ENCODE results near the gene ALAD. TPM values are rescaled to one million over a fixed set of nuclear protein-coding genes. Genes with fewer than 3 reads are reported as not detected.

Gene ALAD
- total RNA-seq, 1 experiment from 2014 or later = 7.8 TPM

GRCh38 chr9:113426701-113427100 lies 25.6 kb upstream of the ALAD start:
- no peaks in the 10 kb centered on the region for H3K36me3 Mint-ChIP-seq (ENCODE audit: insufficient read depth, unreplicated experiment)
- H3K4me1 Mint-ChIP-seq (ENCODE audit: insufficient read depth, unreplicated experiment) = peaks cover 6% of the 10 kb centered on the region
- DNase-seq (ENCODE audit: unreplicated experiment) = no peak
- POLR2A ChIA-PET = no interaction called here
- H3K9me3 Mint-ChIP-seq (ENCODE audit: unreplicated experiment) = no peaks in the 10 kb centered on the region
- TF ChIP-seq CTCF (IDR thresholded peaks at IDR 0.05; ENCODE audit: unreplicated experiment) = no peak
- intact Hi-C loops (cut with micrococcal nuclease) = no loop called here
- no peaks in the 10 kb centered on the region for H3K27me3 Mint-ChIP-seq (ENCODE audit: insufficient read depth, unreplicated experiment)
- no peak overlapping the region for H3K27ac Mint-ChIP-seq (ENCODE audit: low read depth, unreplicated experiment)
- no peak overlapping the region for H3K4me3 Mint-ChIP-seq (ENCODE audit: unreplicated experiment)
- CTCF ChIA-PET = interaction anchor here (1.2 to 1.5 kb wide), 2 partner anchors 10 to 229 kb away, joined by 4 to 5 read pairs; no protein-coding TSS in a partner anchor
- no TSS peak for BruUV-seq (replicated peaks)

GRCh38 chr9:113425072-113425471 lies 24.0 kb upstream of the ALAD start:
- Mint-ChIP-seq H3K36me3 (ENCODE audit: insufficient read depth, unreplicated experiment) (no peaks in the 10 kb centered on the region), H3K27me3 (ENCODE audit: insufficient read depth, unreplicated experiment) (no peaks in the 10 kb centered on the region), H3K4me3 (ENCODE audit: unreplicated experiment) (no peak overlapping the region), H3K9me3 (ENCODE audit: unreplicated experiment) (no peaks in the 10 kb centered on the region), H3K27ac (ENCODE audit: low read depth, unreplicated experiment) (no peak overlapping the region), H3K4me1 (ENCODE audit: insufficient read depth, unreplicated experiment) (peaks cover 6% of the 10 kb centered on the region)
- CTCF ChIA-PET = interaction anchor here (0.7 to 1.3 kb wide), 4 partner anchors 21 to 231 kb away, joined by 3 to 9 read pairs (median 4); no protein-coding TSS in a partner anchor
- BruUV-seq (replicated peaks) = no TSS peak
- no peak for TF ChIP-seq CTCF (IDR thresholded peaks at IDR 0.05; ENCODE audit: unreplicated experiment)
- intact Hi-C loops (cut with micrococcal nuclease) = no loop called here
- POLR2A ChIA-PET = interaction anchor here (1.1 kb wide), 1 partner anchor 15 kb away, joined by 3 read pairs; the partner anchor contains the start of genes C9orf43 and POLE3
- DNase-seq (ENCODE audit: unreplicated experiment) = no peak

- ChIA-PET CTCF (interaction anchor here (0.6 to 1.0 kb wide), 5 partner anchors 9 to 1034 kb away, joined by 3 to 4 read pairs (median 3); no protein-coding TSS in a partner anchor), POLR2A (interaction anchor here (1.0 kb wide), 1 partner anchor 18 kb away, joined by 3 read pairs; no protein-coding TSS in a partner anchor)
- no peaks in the 10 kb centered on the region for H3K4me1 Mint-ChIP-seq (ENCODE audit: insufficient read depth, unreplicated experiment)
- H3K27me3 Mint-ChIP-seq (ENCODE audit: insufficient read depth, unreplicated experiment) = no peaks in the 10 kb centered on the region
- no peak for DNase-seq (ENCODE audit: unreplicated experiment)
- BruUV-seq (replicated peaks) = no TSS peak
- no peaks in the 10 kb centered on the region for H3K9me3 Mint-ChIP-seq (ENCODE audit: unreplicated experiment)
- no peaks in the 10 kb centered on the region for H3K36me3 Mint-ChIP-seq (ENCODE audit: insufficient read depth, unreplicated experiment)
- TF ChIP-seq CTCF (IDR thresholded peaks at IDR 0.05; ENCODE audit: unreplicated experiment) = no peak
- intact Hi-C loops (cut with micrococcal nuclease) = no loop called here
- H3K27ac Mint-ChIP-seq (ENCODE audit: low read depth, unreplicated experiment) = no peak overlapping the region
- H3K4me3 Mint-ChIP-seq (ENCODE audit: unreplicated experiment) = no peak overlapping the region
Observed at GRCh38 chr9:113421726-113422125, 20.6 kb upstream of the ALAD start.

- Mint-ChIP-seq H3K27me3 (ENCODE audit: insufficient read depth, unreplicated experiment) (no peaks in the 10 kb centered on the region), H3K27ac (ENCODE audit: low read depth, unreplicated experiment) (no peak overlapping the region), H3K4me1 (ENCODE audit: insufficient read depth, unreplicated experiment) (no peaks in the 10 kb centered on the region), H3K4me3 (ENCODE audit: unreplicated experiment) (no peak overlapping the region), H3K36me3 (ENCODE audit: insufficient read depth, unreplicated experiment) (no peaks in the 10 kb centered on the region), H3K9me3 (ENCODE audit: unreplicated experiment) (no peaks in the 10 kb centered on the region)
- intact Hi-C loops (cut with micrococcal nuclease) = no loop called here
- no peak for DNase-seq (ENCODE audit: unreplicated experiment)
- no peak for TF ChIP-seq CTCF (IDR thresholded peaks at IDR 0.05; ENCODE audit: unreplicated experiment)
- CTCF ChIA-PET = interaction anchor here (1.3 to 1.4 kb wide), 2 partner anchors 10 to 29 kb away, joined by 4 to 5 read pairs; no protein-coding TSS in a partner anchor
- POLR2A ChIA-PET = no interaction called here
- no TSS peak for BruUV-seq (replicated peaks)
Observed at GRCh38 chr9:113417370-113417769, 16.3 kb upstream of the ALAD start.

All from MCF 10A (cell line).